ENCODE measurements around the gene TTC34. TPM values are rescaled to one million over a fixed set of nuclear protein-coding genes. Genes with fewer than 3 reads are reported as not detected.

TTC34 gene
- polyA plus RNA-seq, 3 donors = 0.03 to 1.00 TPM; not detected in 1

DNA sequence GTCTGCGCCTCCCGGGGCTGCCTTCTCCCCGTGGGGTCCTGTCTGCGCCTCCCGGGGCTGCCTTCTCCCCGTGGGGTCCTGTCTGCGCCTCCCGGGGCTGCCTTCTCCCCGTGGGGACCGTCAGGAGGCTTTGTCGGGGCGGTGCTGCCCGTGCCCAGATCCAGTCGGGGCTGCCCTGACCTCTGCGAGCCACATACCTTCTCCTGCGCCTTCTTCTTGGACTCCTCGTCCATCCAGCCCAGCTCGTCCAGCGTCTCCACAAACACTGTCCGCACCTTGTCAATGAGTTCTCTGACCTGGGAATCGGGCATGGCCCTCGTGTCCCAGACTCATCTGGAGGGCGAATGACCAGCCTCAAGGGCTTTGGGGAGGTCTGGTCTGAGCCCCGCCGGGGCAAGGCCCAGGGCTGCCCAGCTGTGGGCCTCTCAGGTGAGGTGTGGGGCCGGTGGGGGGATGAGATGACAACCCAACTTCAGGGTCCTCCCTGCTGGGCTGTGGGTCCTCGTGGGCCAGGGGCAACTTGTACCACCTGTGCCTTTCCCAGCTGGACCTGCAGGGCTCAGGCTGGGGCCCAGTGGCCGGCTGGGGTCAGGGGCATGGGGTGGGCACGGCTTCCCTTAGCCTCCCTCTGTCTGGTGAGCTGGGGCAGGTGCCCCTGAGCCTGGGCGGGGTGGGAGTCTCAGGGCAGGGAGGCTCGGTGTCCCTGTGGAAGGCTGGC lies 205.5 kb downstream of the TTC34 start:
- Histone ChIP-seq H3K27me3 (ENCODE audit: control insufficient read depth in 2 of 2, insufficient read depth in 2 of 2, low read length in 2 of 2) (no peaks in the 10 kb centered on the region), H3K9me3 (replicated peaks in 1 of 2; ENCODE audit: control insufficient read depth in 1 of 2, insufficient read depth in 1 of 2, low read length in 2 of 2) (no peaks in the 10 kb centered on the region), H3K4me1 (ENCODE audit: control insufficient read depth in 1 of 2, insufficient read depth in 2 of 2, low read length in 2 of 2) (peaks cover 4 to 9% of the 10 kb centered on the region in 2 donors), H3K4me3 (replicated peaks in 1 of 3; ENCODE audit: low read depth in 2 of 3, low read length in 3 of 3) (no peak overlapping the region), H3K27ac (ENCODE audit: low read depth in 1 of 2, low read length in 2 of 2) (no peak overlapping the region), H3K9ac (ENCODE audit: insufficient read depth, low read length, poor library complexity, severe bottlenecking) (no peak overlapping the region), H3K4me2 (replicated peaks; ENCODE audit: extremely low read depth, low read length, poor library complexity, severe bottlenecking) (no peak overlapping the region), H3K79me2 (ENCODE audit: insufficient read depth, low read length) (no peaks in the 10 kb centered on the region), H3K36me3 (replicated peaks in 1 of 2; ENCODE audit: control insufficient read depth in 1 of 2, insufficient read depth in 2 of 2, low read length in 2 of 2) (no peaks in the 10 kb centered on the region), H2AFZ (ENCODE audit: insufficient read depth, low read depth, low read length, poor library complexity, severe bottlenecking) (no peak overlapping the region), H4K20me1 (ENCODE audit: insufficient read depth, low read length) (no peaks in the 10 kb centered on the region)
- WGBS (ENCODE audit: insufficient coverage) = 88% methylated on average over 31 of the region's 31 CpGs
- H3K4me1 Mint-ChIP-seq = peaks cover 5% of the 10 kb centered on the region
- DNase-seq = no peak
- H3K4me3 Mint-ChIP-seq = no peak overlapping the region
- H3K27ac Mint-ChIP-seq = no peak overlapping the region
- H3K36me3 Mint-ChIP-seq = no peaks in the 10 kb centered on the region
- H3K27me3 Mint-ChIP-seq (ENCODE audit: low read depth in 3 of 3) = peaks cover 6 to 28% (median 9%) of the 10 kb centered on the region in 3 donors
- TF ChIP-seq, protein P1, sequence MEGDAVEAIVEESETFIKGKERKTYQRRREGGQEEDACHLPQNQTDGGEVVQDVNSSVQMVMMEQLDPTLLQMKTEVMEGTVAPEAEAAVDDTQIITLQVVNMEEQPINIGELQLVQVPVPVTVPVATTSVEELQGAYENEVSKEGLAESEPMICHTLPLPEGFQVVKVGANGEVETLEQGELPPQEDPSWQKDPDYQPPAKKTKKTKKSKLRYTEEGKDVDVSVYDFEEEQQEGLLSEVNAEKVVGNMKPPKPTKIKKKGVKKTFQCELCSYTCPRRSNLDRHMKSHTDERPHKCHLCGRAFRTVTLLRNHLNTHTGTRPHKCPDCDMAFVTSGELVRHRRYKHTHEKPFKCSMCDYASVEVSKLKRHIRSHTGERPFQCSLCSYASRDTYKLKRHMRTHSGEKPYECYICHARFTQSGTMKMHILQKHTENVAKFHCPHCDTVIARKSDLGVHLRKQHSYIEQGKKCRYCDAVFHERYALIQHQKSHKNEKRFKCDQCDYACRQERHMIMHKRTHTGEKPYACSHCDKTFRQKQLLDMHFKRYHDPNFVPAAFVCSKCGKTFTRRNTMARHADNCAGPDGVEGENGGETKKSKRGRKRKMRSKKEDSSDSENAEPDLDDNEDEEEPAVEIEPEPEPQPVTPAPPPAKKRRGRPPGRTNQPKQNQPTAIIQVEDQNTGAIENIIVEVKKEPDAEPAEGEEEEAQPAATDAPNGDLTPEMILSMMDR (IDR thresholded peaks at IDR 0.05) = no peak
- peaks cover 0 to 13% (median 3%) of the 10 kb centered on the region in 7 donors for H3K9me3 Mint-ChIP-seq
- intact Hi-C loops (cut with micrococcal nuclease) = no loop called here

DNA sequence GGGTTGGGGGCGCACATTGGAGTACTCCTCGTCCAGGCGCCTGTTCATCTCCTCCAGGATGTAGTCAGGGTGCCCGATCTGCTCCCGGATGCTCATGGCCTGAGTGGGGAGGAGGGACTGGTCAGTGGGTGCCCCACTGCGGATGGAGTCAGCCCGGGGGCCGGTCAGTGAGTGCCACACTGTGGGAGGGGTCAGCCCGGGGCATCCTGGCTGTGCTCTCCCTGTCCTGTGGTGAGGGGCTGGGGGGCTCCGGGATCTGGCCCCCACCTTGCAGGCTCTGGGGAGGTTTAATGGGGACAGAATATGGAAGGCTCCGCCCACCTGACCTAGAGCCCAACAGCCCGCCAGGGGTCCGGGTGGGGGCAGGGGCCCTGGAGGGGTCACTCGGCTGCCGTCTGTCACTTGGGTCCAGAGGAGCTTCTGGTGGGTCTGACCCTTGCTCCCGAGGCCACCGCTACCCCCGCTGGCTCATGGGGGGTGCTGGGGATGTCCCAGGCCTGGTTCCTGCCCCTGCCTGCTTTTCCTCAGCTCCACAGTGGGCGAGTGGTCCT lies 206.2 kb downstream of the TTC34 start:
- Mint-ChIP-seq H3K4me1 (peaks cover 5% of the 10 kb centered on the region), H3K27ac (no peak overlapping the region), H3K27me3 (ENCODE audit: low read depth in 3 of 3) (peaks cover 6 to 27% (median 9%) of the 10 kb centered on the region in 3 donors), H3K36me3 (no peaks in the 10 kb centered on the region), H3K9me3 (peaks cover 0 to 11% (median 3%) of the 10 kb centered on the region in 7 donors), H3K4me3 (no peak overlapping the region)
- Histone ChIP-seq H4K20me1 (ENCODE audit: insufficient read depth, low read length) (no peaks in the 10 kb centered on the region), H3K9ac (ENCODE audit: insufficient read depth, low read length, poor library complexity, severe bottlenecking) (no peak overlapping the region), H3K79me2 (ENCODE audit: insufficient read depth, low read length) (no peaks in the 10 kb centered on the region), H2AFZ (ENCODE audit: insufficient read depth, low read depth, low read length, poor library complexity, severe bottlenecking) (no peak overlapping the region), H3K4me2 (replicated peaks; ENCODE audit: extremely low read depth, low read length, poor library complexity, severe bottlenecking) (no peak overlapping the region), H3K9me3 (replicated peaks in 1 of 2; ENCODE audit: control insufficient read depth in 1 of 2, insufficient read depth in 1 of 2, low read length in 2 of 2) (no peaks in the 10 kb centered on the region), H3K27ac (ENCODE audit: low read depth in 1 of 2, low read length in 2 of 2) (no peak overlapping the region), H3K4me3 (replicated peaks in 1 of 3; ENCODE audit: low read depth in 2 of 3, low read length in 3 of 3) (no peak overlapping the region), H3K36me3 (replicated peaks in 1 of 2; ENCODE audit: control insufficient read depth in 1 of 2, insufficient read depth in 2 of 2, low read length in 2 of 2) (no peaks in the 10 kb centered on the region), H3K27me3 (ENCODE audit: control insufficient read depth in 2 of 2, insufficient read depth in 2 of 2, low read length in 2 of 2) (no peaks in the 10 kb centered on the region), H3K4me1 (ENCODE audit: control insufficient read depth in 1 of 2, insufficient read depth in 2 of 2, low read length in 2 of 2) (peaks cover 4 to 9% of the 10 kb centered on the region in 2 donors)
- DNase-seq = no peak
- TF ChIP-seq, protein P1 (IDR thresholded peaks at IDR 0.05) = no peak
- WGBS (ENCODE audit: insufficient coverage) = 94% methylated on average over 15 of the region's 19 CpGs
- intact Hi-C loops (cut with micrococcal nuclease) = no loop called here
